Stimulated activated CD4-positive, alpha-beta T cell treated with anti-CD3 and anti-CD28 coated beads, Interleukin-2, amount 100 ng/mL, for 4 hours (primary cell): Measurements from ENCODE around the gene RAB37.
A peak's percentile ranks its signal among the peaks of the same experiment; 100 is the strongest.

Experiments
- DNase-seq: peaks from one replicate; pipeline ENCODE4 v3.0.0-alpha.2; 2020; ENCODE audit warnings: low read depth

The RAB37 gene

DNA sequence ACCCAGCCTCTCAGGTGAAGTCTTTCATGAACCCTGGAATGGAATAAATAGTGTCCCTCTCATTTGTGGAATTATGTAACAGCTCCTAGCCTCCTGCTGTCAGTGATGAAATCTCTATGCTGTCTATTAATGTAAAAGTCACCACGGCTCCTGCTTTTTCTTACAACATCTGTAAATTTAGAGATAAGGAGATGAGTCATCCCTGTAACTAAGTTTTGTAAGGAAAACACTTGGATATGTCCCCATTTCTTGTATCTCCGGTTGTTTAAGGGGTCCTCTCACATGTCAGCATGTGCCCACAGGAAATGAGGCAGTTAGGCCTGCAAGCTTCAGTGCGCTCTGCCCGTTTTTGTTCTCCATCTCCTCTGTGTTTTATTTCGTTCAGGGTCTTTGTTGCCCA is 41.9 kb downstream of the RAB37 start:
- no peak for DNase-seq

DNA sequence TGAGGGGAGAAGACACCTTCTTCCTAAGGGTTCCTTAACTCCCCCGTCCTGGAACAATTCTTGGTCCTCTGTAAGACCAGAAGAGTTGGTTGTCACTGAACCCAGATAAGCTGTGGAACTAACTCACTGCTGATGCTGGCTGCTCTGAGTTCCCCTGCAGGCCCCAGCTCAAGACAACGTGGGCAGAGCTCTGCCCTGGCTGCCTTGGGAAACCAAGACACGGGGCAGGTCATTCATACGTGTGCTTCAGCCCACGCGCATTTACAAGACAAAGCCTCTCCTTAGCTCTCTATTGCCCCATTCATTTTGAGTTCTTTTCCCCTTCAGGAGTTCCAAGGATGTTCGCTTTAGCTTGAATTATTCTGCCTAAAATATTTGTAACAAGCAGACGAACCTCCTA is 42.4 kb downstream of the RAB37 start:
- DNase-seq, result no peak

DNA sequence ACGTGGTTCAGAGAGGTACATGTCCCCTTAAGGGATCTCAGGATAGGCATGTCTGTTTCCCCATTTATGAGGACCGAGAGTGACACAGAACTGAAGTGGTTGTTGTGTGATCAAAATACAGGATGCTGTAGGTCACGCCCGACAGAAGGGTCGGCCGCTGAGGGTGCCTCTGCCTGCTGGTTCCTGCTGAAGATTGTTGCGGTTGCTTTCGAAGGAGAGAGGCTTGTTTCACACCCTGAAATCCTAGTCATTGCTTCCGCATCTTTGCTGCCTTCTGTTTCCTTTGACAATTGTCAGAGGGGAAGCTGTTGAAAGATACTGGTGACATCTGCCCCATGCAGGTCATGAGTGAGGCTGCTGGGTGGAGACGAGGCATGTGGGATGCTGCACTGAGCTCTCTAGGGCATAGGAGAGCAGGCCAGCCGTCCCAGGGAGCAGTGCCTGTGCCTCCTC is 42.9 kb downstream of the RAB37 start:
- DNase-seq, result peak; percentile 18

DNA sequence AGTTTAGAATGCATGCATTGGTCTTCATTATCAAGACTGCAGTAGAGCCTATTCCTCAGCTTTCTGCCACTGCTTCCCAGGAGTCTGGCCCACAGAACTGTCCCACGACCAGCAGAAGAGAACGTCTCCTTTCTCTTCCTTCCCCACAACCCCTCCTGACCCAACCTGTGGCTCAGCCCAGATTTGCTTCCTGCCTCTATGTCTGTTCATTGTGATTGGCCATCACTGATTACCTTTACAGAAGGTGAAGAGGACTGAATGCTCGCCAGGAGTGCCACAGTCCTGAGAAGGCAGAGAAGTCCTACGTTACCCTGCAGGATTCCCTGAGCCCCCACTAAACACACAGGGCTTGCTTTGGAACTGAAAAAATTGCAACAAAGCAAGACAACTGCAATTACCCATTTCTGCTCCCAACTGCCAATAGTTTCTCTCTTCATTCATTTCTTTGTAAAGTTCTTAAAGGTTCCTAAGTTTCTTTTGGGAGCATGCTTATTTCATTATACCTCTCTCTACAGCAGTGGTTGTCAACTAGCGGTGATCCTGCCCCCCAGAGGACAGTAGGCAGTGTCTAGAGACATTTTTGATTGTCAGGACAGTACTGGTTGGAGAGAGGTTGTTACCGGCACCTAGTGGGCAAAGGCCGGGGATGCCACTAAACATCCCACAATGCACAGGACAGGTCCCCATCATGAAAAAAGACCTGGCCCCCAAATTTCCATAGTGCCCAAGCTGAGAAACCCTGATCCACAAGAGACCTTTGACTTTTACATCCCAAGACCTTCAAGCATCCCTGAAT is 43.6 kb downstream of the RAB37 start:
- no peak for DNase-seq

DNA sequence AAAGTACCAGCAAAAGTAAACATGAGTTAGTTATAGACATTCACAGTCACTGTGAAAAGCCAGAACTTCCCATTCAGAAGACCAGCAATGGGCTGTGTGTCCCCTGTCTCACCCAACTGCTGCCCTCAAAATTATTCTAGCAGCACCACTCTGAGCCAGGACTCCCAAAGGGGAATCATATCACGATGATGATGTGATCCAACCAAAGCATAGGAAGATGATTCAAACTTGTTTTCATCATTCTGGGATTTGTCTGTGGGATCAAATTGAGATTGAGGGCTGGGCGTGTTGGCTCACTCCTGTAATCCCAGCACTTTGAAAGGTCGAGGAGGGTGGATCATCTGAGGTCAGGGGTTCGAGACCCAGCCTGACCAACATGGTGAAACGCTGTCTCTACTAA is 45.5 kb downstream of the RAB37 start:
- DNase-seq, result no peak

DNA sequence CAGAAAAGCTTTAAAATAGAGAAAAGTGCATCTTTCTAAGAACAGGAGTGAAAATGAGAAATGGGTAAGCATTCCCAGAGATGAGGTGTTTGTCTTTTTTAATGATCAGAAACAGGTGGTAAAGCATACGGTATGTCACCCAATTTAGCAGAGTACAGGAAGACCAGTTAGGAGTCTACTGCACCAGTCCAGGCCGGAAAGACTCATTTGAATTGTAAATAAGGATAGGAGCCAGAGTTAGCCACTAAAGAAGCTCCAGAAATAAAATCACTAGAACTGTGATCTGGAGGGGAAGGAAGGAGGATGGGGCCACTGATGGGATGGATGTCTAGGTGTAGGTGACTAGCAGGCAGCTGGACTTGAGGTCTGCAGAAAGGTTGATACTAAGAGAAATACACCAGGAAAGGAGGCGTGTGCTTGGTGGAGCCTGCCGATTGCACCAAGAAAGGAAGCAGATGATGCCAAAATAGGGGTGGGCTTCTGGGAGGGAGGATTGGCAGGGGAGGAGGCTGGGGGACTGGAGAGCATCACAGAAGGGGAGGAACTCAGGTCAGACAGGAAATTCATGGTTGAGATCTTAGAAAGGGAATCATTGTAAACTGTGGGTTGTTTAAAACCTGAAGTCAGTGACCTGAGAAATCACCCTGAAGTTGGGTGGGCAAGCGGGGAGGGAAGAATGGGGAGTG is 47.2 kb downstream of the RAB37 start:
- DNase-seq, result no peak

DNA sequence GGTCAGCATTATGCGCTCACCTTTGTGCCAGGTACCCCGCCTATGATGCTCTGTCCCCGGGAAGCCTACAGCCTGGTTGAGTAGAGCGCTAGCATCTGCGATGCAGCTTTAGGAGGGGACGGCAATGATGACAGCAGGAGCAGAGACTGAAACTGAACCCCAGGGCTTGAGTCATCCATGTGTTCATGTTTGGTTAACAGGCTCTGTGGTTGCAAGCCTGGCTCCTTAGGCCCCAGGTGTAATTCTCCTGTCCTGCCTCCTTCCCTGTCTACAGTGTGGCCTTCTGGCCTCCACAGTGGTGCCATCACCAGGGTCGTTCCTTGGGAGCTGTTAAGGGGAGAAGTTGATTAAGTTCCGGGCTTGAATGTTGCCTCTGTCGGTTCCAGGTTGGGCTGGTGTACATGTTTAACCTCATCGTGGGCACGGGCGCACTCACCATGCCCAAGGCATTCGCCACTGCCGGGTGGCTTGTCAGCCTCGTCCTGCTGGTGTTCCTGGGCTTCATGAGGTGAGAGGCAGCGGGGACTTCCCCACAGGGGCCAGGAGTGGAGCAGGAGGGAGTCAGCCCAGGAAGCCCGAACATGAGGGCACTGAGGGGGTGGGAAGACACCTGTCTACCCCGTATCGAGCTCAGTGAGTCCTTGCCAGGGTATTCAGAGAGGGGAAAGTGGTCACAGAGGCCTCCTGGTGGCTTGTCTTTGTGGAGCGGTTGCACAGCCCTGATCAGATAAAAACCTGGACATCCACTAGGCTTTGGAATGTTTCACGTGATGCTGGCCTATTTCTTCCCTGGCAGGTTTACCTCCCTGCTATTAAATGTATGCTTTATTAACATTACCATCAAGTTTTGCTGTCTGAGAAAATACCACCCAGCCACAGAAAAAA is 48.3 kb downstream of the RAB37 start:
- no peak for DNase-seq

DNA sequence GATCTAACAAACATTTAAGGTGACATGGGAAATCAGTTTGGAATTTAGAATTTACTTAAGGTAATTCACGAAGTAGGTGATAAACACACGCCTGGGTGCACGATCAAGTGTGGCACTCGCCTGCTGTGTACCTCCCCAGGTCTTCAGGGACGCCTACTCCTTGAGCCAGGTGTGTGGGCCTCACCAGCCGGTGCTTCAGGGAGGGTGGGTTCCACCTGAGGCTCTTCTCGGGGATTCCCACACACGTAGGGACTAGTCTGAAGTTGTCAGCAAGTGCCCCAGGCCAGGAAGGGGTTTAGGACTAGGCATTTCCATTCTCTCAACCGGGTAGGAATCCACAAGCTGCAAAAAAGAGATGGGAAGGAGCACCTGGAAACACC is 48.9 kb downstream of the RAB37 start:
- no peak for DNase-seq

DNA sequence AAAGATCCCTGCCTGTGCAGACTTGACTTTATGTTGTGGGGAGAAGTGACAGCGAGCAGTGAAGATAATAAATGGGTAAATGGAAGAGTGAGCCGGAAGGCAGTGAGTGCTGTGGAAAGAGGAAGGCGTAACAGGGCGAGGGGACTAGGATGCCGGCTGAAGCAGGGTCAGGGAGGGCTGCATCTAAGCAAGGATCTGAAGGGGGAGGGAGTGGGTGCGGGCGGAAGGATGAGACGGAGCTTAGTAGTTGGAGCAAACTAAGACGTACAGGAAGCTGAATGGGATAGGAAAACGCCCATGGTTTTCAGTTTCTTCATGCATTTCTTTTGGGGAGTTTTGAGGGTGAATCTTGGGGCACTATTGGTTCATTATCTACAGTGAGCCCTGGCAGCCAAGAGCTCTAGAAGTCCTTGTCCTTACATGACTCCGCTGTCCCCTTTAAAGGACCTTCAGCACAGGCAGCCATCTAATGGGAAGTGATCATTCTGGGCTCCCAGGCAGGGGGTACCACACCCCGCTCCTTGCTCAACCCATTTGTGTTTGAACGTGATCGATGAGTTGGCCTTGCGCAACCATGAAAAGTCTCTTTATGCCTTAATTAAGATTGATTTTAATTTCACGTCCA is 49.5 kb downstream of the RAB37 start:
- DNase-seq, result no peak

DNA sequence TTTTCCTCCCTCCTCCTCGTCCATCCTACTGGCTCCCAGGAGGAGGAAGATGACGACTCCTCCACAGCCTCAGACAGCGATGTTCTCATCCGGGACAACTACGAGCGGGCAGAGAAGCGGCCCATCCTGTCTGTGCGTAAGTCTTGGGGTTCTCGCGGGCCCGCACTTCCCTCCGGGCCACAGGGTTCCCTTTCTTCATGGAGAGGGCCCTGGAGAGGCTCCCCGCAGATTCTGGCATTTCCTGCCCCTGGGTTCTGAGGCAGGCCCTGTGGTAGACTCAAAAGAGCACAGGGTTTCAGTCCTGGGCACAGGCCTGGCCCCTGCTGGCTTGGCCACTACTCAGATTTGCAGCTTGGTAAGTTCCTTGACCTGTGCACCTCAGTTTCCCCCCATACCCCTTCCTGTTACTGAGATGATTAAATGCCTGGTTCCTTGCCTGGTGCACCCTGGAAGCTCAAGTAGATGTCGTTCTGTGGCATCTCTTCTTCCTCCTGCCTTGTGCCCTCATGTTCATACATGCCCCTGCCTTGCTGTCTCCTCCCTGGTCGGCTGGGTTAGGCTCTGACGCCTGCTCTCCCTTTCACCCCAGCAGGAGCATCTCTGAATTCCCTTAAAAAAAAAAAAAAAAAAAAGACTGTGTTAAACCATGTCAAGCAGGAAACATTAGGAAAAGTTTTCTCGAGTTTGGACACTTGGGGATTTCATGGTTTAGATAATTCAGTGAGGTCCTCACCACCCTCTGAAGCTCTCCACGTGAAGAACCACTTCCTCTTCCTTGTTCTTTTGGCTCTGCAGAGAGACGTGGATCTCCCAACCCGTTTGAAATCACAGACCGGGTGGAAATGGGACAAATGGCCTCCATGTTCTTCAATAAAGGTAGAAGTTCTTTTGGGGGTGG is 53.4 kb downstream of the RAB37 start:
- no peak for DNase-seq

DNA sequence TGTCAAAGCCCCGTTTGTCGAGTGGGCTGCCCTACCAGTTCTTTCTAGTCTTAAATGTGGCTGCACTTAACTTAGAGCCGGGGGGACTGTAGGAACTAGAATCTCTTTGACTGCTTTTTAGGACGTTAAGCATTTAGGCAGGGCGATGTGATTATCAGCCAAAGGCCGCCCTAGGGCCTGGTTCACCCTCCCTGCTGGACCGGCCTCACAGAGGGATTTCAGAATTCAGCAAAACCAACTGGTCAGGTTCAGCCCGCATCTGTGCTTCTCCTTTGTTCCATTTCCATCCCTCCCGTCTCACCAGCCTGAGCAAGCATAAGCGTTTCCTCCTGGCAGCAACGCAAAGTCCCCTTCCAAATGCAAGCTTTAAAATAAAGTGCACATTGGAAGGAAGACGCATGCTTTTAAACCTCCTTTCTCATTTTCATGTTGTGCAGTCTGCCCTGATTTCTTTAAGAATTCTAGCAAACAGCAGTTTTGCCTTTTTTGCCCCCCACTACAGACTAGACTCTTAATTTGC is 55.6 kb downstream of the RAB37 start:
- no peak for DNase-seq

DNA sequence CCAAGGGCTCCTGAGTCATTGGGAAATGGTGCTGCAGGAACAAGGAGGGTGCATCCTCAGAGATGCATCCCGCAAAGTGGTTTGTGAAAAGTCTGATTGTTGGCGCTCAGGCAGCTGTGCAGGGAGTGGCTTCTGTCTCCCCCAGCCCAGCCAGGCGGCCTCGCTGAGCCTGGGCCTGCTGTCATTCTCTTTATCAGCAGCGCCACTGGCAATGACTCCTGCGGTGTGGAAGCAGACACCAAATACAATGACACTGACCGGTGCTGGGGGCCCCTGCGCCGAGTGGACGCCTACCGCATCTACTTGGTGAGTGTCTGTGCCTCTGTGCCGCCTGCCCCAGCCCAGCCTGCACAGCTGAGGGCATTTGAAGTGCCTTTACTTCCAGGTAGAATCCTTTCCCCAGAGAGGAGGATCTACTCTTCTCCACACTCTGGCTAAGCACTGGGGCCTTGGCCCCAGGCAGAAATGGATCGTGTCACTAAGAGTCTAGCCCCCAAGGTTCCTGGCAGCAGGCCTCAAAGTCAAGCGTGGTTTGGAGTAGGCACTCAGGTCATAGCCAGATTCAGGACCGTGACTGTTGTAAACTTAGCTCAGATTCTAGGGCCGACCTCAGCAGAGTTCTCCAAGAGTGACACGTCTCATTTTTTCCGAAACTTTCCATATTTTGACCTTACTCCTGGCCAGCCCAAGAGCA is 58.4 kb downstream of the RAB37 start:
- DNase-seq, result no peak

DNA sequence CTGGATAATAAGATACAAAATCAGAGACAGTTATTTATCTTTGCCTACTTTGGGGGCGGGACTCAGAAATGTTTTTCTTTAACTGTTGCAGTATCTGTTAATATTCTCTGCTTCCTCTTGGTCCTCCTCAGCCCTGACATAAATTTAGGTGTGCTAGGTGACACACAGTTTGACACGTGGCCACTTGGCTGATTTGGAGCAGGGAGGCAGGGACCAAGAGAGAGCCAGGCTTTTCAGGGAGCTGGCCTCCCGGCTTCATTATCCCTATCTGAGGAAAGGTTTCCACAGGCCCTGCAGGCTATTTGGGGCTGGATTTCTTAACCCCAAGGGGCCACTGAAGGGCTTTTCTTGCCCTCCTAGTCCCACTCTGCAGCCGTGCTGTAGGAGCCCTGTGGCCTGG is 59.2 kb downstream of the RAB37 start:
- DNase-seq, result no peak

DNA sequence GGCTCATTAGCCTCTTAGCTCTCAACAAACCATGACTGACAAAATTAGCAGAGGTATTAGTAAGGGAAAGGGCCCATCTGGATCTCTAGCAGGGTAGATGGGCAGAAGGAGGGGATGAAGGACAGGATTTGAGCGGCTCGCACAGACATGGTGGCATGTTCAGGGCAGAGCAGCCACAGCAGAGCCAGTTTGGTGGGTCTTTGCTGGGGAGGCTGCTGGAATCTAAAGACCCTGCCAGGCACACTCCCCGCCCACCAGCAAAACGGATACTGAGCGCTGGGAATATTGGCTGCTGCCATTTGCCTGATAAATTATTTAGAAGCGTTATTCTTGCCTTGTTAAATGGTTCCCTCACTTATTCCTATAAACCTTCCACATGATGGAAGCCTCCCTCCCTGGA is 59.8 kb downstream of the RAB37 start:
- DNase-seq, result no peak
